A673 (cell line): Measurements from ENCODE around the gene SPTBN2.

ENCODE experiments used
- EZH2 ChIP-seq: fragments of 200-600 bp; sonication (generic); IDR thresholded peaks from 2 replicates; pipeline ENCODE4 v1.6.1; 2017; ENCODE audit warnings: borderline replicate concordance, low read depth, mild to moderate bottlenecking, mixed read lengths, antibody characterized with exemption, low read length; ENCODE audit not compliant: poor library complexity, severe bottlenecking
- TF ChIP-seq, protein P1 (sequence below): fragments of 300-800, 200-600 bp; sonication (generic); conservative IDR thresholded peaks from 2 replicates; pipeline ENCODE4 v1.5.1; 2017; ENCODE audit warnings: low read depth, mild to moderate bottlenecking, antibody characterized with exemption, low read length, moderate library complexity, mixed read lengths

GRCh38 chr11:66741153-66741552 is 12.1 kb upstream of the SPTBN2 start:
- TF ChIP-seq, protein P1, sequence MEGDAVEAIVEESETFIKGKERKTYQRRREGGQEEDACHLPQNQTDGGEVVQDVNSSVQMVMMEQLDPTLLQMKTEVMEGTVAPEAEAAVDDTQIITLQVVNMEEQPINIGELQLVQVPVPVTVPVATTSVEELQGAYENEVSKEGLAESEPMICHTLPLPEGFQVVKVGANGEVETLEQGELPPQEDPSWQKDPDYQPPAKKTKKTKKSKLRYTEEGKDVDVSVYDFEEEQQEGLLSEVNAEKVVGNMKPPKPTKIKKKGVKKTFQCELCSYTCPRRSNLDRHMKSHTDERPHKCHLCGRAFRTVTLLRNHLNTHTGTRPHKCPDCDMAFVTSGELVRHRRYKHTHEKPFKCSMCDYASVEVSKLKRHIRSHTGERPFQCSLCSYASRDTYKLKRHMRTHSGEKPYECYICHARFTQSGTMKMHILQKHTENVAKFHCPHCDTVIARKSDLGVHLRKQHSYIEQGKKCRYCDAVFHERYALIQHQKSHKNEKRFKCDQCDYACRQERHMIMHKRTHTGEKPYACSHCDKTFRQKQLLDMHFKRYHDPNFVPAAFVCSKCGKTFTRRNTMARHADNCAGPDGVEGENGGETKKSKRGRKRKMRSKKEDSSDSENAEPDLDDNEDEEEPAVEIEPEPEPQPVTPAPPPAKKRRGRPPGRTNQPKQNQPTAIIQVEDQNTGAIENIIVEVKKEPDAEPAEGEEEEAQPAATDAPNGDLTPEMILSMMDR = no peak
- TF ChIP-seq EZH2 = no peak
